ENCODE data around the gene ZNF761. TPM values are rescaled to one million over a fixed set of nuclear protein-coding genes. Genes with fewer than 3 reads are reported as not detected.
"Not testable (repeated sequence)": the region's sequence is repeated elsewhere in the genome, so short reads cannot be mapped to it uniquely, and the experiment has no call there.

Gene ZNF761
- total and polyA plus RNA-seq, 8 donors, result 4.8 to 8.6 (median 6.1) TPM

GRCh38 chr19:53503671-53504364 is 72.0 kb downstream of the ZNF761 start:
- H3K9me3 ChIP-seq; DNase-seq; H3K27ac ChIP-seq; H3K4me3 ChIP-seq; intact Hi-C loops (cut with DNase I); H3K36me3 ChIP-seq; H3K27me3 ChIP-seq; H3K4me1 ChIP-seq; FAIRE-seq: not testable (repeated sequence)
- ATAC-seq, result peak in 3 of 4 donors; percentile 59 to 62 (median 60)
- 1 to 19% methylated on average over 7 of the region's 14 CpGs for WGBS, 2 donors

DNA sequence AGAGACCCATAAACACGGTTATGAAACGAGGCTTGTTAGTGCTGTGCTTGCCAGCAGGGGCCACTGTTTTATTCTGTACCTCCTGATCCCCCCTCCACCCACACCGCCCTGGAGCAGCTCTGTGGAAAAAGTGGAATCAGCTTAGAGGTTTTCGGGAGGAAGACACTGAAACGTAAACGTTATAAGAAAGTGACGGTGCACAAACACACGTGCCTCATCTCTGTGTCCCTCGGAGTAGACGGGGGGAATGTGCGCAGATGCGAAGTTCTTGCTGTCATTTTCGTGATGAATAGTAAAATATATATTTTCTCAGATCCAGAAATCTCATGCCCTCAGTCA is 72.5 kb downstream of the ZNF761 start:
- intact Hi-C loops (cut with DNase I); H3K36me3 ChIP-seq; H3K27ac ChIP-seq; H3K4me1 ChIP-seq; DNase-seq; H3K4me3 ChIP-seq; H3K27me3 ChIP-seq; H3K9me3 ChIP-seq; FAIRE-seq: not testable (repeated sequence)
- peak in 3 of 4 donors; percentile 88 to 93 (median 89) for ATAC-seq
- 5 to 6% methylated on average over 11 to 13 of the region's 13 CpGs for WGBS, 2 donors

DNA sequence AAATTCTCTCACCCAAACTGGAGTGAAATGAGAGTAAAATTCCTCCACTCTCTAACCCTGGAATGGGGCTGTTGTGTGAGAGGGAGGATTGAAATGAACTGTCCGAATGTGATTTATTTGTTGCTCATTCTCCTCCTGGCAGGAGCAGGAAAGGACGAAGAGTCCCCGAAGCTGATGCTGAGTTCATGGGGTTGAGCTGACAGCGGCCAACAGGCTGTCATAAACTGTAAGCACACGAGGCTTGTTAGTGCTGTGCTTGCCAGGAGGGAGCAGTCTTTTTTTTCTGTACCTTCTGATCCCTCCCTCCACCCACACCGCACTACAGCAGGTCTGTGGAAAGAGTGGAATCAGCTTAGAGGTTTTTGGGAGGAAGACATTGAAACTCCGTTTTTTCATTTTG is 73.1 kb downstream of the ZNF761 start:
- no peaks in the 10 kb centered on the region for H3K27me3 ChIP-seq
- no peak overlapping the region for H3K4me3 ChIP-seq
- intact Hi-C loops (cut with DNase I), result no loop called here
- H3K4me1 ChIP-seq, result no peaks in the 10 kb centered on the region
- no peaks in the 10 kb centered on the region for H3K9me3 ChIP-seq
- ATAC-seq, result peak in 1 of 4 donors; percentile 36
- FAIRE-seq, result no peak
- TF ChIP-seq, protein P1, sequence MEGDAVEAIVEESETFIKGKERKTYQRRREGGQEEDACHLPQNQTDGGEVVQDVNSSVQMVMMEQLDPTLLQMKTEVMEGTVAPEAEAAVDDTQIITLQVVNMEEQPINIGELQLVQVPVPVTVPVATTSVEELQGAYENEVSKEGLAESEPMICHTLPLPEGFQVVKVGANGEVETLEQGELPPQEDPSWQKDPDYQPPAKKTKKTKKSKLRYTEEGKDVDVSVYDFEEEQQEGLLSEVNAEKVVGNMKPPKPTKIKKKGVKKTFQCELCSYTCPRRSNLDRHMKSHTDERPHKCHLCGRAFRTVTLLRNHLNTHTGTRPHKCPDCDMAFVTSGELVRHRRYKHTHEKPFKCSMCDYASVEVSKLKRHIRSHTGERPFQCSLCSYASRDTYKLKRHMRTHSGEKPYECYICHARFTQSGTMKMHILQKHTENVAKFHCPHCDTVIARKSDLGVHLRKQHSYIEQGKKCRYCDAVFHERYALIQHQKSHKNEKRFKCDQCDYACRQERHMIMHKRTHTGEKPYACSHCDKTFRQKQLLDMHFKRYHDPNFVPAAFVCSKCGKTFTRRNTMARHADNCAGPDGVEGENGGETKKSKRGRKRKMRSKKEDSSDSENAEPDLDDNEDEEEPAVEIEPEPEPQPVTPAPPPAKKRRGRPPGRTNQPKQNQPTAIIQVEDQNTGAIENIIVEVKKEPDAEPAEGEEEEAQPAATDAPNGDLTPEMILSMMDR (IDR thresholded peaks at IDR 0.05), result no peak
- H3K27ac ChIP-seq, result no peak overlapping the region
- DNase-seq, result no peak
- H3K36me3 ChIP-seq, result no peaks in the 10 kb centered on the region
- 25 to 31% methylated on average over 7 of the region's 7 CpGs for WGBS, 2 donors

- Histone ChIP-seq H3K9me3 (no peaks in the 10 kb centered on the region), H3K36me3 (no peaks in the 10 kb centered on the region), H3K4me1 (no peaks in the 10 kb centered on the region), H3K4me3 (no peak overlapping the region), H3K27me3 (no peaks in the 10 kb centered on the region), H3K27ac (no peak overlapping the region)
- FAIRE-seq (no peak), DNase-seq (no peak), ATAC-seq (no peak)
- TF ChIP-seq, protein P1 (IDR thresholded peaks at IDR 0.05), result no peak
- intact Hi-C loops (cut with DNase I), result no loop called here
- WGBS, 2 donors, result 55 to 69% methylated on average over 8 of the region's 8 CpGs
Observed at GRCh38 chr19:53506728-53507127, 74.9 kb downstream of the ZNF761 start.

Other genes starting within 250 kb of the ZNF761 start
- gene ZNF665, start 238.6 kb upstream of the ZNF761 start, total RNA-seq, result 1 to 10 TPM; 1.4 to 4.0 (median 1.5) TPM
- gene ZNF665, start 238.6 kb upstream of the ZNF761 start, polyA plus RNA-seq, result 1 to 10 TPM; 1.4 to 1.9 TPM
- 1 to 10 TPM; 2.6 to 9.7 (median 5.0) TPM for gene ZNF677, start 177.1 kb upstream of the ZNF761 start, total RNA-seq
- gene ZNF677, start 177.1 kb upstream of the ZNF761 start, polyA plus RNA-seq, result 1 to 10 TPM; 3.0 to 5.8 TPM
- not detected for gene VN1R2, start 173.7 kb upstream of the ZNF761 start, total RNA-seq
- not detected for gene VN1R2, start 173.7 kb upstream of the ZNF761 start, polyA plus RNA-seq
- gene VN1R4, start 164.3 kb upstream of the ZNF761 start, total RNA-seq, result not detected
- gene VN1R4, start 164.3 kb upstream of the ZNF761 start, polyA plus RNA-seq, result not detected
- gene ZNF845, start 98.2 kb upstream of the ZNF761 start, total RNA-seq, result 1 to 10 TPM; 1.8 to 5.4 (median 2.8) TPM
- gene ZNF845, start 98.2 kb upstream of the ZNF761 start, polyA plus RNA-seq, result 1 to 10 TPM; 1.6 to 1.7 TPM
- 10 to 100 TPM in 2 of 6 donors, 1 to 10 TPM in 4; 4.7 to 13.7 (median 7.5) TPM for gene ZNF525, start 66.3 kb upstream of the ZNF761 start, total RNA-seq
- 1 to 10 TPM; 4.8 to 6.4 TPM for gene ZNF525, start 66.3 kb upstream of the ZNF761 start, polyA plus RNA-seq
- gene ZNF765, start 36.8 kb upstream of the ZNF761 start, total RNA-seq, result 10 to 100 TPM in 1 of 6 donors, 1 to 10 TPM in 5; 4.9 to 10.1 (median 6.2) TPM
- gene ZNF765, start 36.8 kb upstream of the ZNF761 start, polyA plus RNA-seq, result 1 to 10 TPM; 3.5 to 5.1 TPM
- gene ZNF813, start 35.7 kb downstream of the ZNF761 start, total RNA-seq, result 1 to 10 TPM; 1.2 to 4.6 (median 2.6) TPM
- under 1 TPM; 0.68 to 0.94 TPM for gene ZNF813, start 35.7 kb downstream of the ZNF761 start, polyA plus RNA-seq
- 10 to 100 TPM in 5 of 6 donors, 1 to 10 TPM in 1; 9.4 to 13.2 (median 11.3) TPM for gene ZNF331, start 106.2 kb downstream of the ZNF761 start, total RNA-seq
- gene ZNF331, start 106.2 kb downstream of the ZNF761 start, polyA plus RNA-seq, result 10 to 100 TPM; 14.3 to 14.5 TPM
- gene DPRX, start 200.0 kb downstream of the ZNF761 start, total RNA-seq, result not detected
- under 1 TPM in 1 of 2 donors, not detected in 1; 0.16 TPM for gene DPRX, start 200.0 kb downstream of the ZNF761 start, polyA plus RNA-seq